SHP77 (cell line): ENCODE measurements around the gene LZTR1.

Source experiments
- DNase-seq, 2 experiments: peaks; one replicate each; lab custom pipeline; 2025; lab: John Stamatoyannopoulos, UW

Gene LZTR1

GRCh38 chr22:20980938-20981722 lies 967 bp upstream of the LZTR1 start:
- DNase-seq, result no peak

GRCh38 chr22:20982563-20982882 lies 426 bp downstream of the LZTR1 start:
- no peak for DNase-seq

DNA sequence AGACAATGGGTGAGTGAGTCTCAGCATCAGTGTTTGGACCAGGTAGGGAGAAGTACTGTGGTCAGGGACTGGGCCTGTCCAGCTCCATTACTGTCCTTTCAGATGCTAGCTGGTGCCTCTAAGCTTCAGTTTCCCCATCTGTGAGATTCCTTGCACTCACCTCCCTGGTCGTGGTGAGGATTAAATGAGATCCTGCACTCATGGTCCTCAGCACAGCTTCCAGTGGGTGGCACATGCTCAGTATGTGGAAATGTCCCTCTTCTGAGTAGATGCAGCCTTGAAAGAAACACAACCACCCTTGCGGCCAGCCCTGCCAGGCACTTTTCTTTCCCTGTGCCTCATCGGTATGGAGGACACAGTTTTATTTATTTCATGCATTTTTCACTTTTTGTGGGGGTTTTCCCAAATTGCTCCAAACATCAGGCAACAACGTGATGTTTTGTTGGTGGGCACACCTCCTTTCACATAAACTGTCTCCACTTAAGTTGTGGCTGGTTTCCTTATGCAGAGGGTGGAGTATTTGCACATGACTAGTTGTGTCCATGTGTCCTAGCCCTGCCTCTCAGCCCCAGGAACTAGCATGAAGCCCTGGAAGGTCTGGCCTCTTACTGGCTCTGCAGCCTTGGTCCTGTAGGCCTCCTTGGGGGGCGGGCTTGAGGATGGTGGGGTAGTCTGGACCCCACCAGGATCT lies 1.1 kb downstream of the LZTR1 start:
- DNase-seq, result no peak

DNA sequence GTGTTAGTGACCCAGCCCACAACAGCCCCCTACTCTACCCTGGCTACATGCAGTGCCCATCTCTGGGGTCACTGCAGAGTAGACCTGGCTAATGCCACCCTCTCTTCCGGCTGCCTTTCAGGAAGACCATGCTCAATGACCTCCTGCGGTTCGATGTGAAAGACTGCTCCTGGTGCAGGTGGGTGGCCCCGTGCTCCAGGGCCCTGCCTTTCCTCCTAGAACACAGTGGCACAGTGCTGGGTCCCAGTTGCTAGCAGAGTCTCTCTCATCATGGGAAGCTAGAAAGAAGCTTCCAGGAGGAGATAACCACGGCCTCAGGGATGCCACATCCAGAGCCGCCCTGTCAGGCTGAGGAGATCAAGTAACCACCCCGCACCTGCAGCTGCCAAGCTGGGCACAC lies 3.6 kb downstream of the LZTR1 start:
- no peak for DNase-seq

GRCh38 chr22:20986365-20986764 lies 4.3 kb downstream of the LZTR1 start:
- DNase-seq, result no peak

DNA sequence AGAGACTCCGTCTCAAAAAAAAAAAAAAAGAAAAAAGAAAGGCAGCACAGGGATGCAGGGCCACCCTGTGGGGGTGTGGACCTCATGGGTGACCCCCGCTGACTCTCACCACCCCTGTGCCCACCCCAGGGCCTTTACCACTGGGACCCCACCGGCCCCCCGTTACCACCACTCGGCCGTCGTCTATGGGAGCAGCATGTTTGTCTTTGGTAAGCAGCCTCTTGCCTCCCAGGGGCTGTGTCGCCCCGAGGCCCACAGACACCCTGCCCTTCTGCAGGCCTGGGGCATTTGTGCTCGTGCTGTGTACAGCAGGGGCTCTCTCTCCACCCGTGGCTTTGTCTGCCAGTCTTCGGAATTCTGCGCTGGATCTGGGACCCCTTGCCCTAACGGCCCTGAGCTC lies 5.3 kb downstream of the LZTR1 start:
- no peak for DNase-seq

DNA sequence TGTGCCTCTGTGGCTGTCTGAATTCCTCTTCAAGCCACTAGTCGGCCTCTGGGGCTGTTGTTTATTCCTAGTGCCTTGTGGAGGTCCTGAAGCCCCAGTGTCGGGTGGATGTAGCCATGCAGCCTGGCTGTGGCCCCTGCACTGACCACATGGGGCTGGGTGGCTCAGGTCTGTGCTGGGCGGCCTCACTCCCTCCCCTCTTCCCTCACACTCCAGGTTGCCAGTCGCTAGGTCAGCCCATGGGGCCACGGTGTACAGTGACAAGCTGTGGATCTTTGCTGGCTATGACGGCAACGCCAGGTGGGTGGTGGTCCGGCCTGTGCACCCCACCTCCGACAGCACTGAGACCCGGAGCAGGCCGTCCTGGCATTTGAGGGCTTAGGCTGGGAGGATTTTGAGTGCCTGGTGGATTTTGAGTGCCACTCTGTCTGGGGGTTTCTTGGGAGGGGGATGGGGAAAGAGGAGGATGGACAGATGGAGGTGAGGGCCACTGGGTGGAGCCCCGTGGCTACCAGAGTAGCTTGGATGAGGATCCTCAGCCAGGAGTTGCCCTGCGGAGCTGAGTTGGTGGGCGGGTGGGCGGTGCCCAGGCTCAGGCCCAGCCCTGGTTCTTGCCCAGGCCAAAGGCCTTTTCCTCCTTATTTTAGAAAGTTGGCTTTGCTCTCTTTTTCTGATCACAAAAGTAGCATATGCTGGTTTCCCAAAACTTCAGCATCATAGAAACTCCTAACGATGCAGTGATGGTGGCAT lies 6.7 kb downstream of the LZTR1 start:
- DNase-seq, result no peak

DNA sequence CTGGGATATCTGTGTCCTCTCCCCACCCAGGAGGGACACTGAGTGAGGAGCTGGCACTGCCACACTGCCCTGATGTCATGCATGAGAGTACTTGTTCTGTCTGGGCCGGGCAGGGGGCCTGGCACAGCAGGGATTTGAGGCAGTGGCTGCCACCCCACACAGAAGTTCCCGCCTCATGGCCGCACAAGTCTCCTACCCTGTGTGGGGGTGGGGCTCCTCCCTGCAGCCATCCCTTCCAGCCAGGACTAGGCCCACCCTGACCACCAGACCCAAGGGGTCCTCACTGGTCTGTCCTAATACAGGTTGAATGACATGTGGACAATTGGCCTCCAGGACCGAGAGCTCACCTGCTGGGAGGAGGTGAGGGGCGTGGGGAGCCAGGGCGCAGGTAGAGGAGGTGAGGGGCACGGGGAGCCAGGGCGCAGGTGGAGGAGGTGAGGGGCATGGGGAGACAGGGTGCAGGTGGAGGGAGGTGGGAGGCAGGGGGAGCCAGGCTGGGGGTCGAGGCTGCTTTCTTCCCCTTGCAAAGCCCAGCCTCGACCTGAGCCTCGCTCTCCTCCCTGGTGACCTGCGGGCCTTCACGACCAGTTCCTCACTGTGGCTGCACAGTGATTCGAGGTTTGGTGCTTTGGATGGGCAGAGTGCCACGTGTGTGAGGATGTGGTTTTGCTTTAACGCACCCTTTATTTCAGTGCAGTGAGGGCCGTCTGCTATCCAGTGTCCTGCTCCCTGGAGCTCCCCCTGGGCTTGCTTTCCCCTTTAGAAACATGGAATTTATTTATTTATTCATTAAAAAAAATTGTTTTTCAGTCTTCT lies 7.4 kb downstream of the LZTR1 start:
- no peak for DNase-seq

- no peak for DNase-seq
Measured at GRCh38 chr22:20990184-20991180, 8.4 kb downstream of the LZTR1 start.

- DNase-seq, result no peak
Measured at GRCh38 chr22:20991252-20992055, 9.4 kb downstream of the LZTR1 start.

DNA sequence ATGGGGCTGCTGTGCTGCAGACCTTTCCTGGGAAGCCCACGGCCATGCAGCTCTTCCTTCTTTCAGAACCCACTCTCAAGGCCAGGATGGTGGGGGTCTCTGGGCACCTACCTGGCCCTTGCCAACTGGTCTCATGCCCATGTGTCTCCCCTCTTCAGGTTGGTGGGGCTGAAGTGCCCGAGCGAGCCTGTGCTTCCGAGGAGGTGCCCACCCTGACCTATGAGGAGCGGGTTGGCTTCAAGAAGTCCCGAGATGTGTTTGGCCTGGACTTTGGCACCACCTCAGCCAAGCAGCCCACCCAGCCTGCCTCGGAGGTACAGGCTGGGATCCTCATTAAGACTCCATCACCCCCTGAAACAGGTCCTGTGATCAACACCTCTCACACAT lies 10.0 kb downstream of the LZTR1 start:
- DNase-seq, result no peak

GRCh38 chr22:20992456-20993303 lies 10.6 kb downstream of the LZTR1 start:
- DNase-seq, result no peak

GRCh38 chr22:20993304-20994127 lies 11.4 kb downstream of the LZTR1 start:
- DNase-seq, result no peak

DNA sequence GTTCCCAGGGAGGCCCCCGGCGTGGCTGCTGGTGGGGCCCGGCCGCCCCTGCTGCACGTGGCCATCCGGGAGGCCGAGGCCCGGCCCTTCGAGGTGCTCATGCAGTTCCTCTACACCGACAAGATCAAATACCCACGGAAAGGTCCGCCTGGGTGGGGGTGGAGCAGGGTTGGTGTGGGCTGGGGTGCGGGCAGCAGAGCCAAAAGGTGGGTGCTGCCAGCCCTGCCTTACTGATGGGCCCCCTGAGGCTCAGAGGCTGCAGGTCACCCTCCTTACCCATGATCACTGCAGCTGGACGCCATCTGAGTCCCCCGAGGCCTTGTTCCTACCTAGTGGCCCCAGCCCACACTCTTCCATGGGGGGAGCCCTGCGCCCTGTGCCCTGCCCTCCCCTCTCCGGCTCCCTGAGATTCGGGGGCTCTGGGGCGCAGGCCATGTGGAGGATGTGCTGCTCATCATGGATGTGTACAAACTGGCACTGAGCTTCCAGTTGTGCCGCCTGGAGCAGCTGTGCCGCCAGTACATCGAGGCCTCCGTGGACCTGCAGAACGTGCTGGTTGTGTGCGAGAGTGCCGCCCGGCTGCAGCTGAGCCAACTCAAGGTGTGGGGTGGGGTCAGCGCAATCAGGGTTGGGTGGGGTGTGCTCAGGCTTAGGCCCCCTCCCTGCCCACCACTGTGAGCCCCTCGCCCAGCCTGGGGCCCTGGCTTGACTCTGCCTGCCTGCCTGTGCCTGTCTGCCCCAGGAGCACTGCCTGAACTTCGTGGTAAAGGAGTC lies 12.2 kb downstream of the LZTR1 start:
- no peak for DNase-seq

DNA sequence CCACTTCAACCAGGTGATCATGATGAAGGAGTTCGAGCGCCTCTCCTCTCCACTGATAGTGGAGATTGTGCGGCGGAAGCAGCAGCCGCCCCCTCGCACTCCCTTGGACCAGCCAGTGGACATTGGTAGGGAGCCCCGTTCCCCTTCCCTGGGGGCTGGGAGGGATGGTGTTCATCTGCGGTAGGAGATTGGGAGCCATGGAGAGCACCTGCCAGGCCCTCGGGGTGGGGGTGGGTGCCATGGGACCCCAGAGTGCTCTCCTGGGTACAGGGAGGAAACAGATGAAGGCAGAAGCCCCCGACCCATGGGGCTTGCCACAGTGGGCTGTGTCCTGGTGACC lies 12.8 kb downstream of the LZTR1 start:
- no peak for DNase-seq

DNA sequence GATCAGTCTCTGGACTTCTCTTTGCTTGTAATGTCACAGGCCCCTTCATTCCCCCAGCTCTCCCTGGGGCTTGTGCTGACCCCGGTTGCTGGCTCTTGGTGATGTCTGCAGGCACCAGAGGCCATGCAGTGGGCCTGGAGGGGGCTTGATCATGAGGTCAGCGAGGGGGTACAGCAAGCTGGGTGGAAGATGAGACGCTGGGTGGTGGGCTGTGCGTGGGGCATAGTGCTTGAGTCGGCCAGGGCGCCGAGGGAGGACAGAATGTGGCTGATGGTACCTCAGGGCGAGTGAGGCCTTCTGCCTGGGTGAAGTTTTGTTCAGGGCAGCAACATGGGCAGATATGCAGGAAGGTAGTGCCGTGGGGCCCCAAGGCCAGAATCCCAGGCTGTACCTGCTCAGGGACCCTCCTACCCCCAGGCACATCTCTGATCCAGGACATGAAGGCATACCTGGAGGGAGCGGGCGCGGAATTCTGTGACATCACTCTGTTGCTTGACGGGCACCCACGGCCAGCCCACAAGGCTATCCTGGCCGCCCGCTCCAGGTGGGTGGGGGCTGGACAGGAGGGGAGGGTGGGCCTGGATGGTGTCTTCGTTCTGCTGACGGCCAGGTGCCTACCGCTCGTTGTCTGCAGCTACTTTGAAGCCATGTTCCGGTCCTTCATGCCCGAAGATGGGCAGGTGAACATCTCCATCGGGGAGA lies 13.4 kb downstream of the LZTR1 start:
- DNase-seq, result no peak

- no peak for DNase-seq
Measured at GRCh38 chr22:20996031-20996410, 13.9 kb downstream of the LZTR1 start.
